Measurements from ENCODE around the gene TOM1L2.

TOM1L2 gene

GRCh38 chr17:17830740-17831207 lies 141.4 kb downstream of the TOM1L2 start:
- DNase-seq = no peak

GRCh38 chr17:17830269-17830567 lies 142.0 kb downstream of the TOM1L2 start:
- DNase-seq = no peak

GRCh38 chr17:17827826-17828621 lies 144.2 kb downstream of the TOM1L2 start:
- no peak for DNase-seq

- DNase-seq = no peak
These were observed 145.0 kb downstream of the TOM1L2 start for GRCh38 chr17:17826942-17827785.

- DNase-seq = no peak
These were observed 145.9 kb downstream of the TOM1L2 start for GRCh38 chr17:17826342-17826713.

- no peak for DNase-seq
These were observed 147.2 kb downstream of the TOM1L2 start for GRCh38 chr17:17824783-17825614.

- DNase-seq = no peak
These were observed 147.9 kb downstream of the TOM1L2 start for GRCh38 chr17:17824119-17824782.

- peak; percentile 24 to 80 (median 66) for DNase-seq
These were observed 148.6 kb downstream of the TOM1L2 start for GRCh38 chr17:17823433-17824118.

- DNase-seq = no peak
These were observed 149.6 kb downstream of the TOM1L2 start for GRCh38 chr17:17822616-17823015.

- no peak for DNase-seq
These were observed 150.0 kb downstream of the TOM1L2 start for GRCh38 chr17:17822189-17822588.

- DNase-seq = no peak
These were observed 151.6 kb downstream of the TOM1L2 start for GRCh38 chr17:17820463-17821158.

GRCh38 chr17:17820046-17820445 lies 152.2 kb downstream of the TOM1L2 start:
- DNase-seq = no peak

- peak in 3 of 4 experiments; percentile 14 to 52 (median 34) for DNase-seq
These were observed 152.6 kb downstream of the TOM1L2 start for GRCh38 chr17:17819561-17819995.

GRCh38 chr17:17819111-17819510 lies 153.1 kb downstream of the TOM1L2 start:
- no peak for DNase-seq

- DNase-seq = no peak
These were observed 154.1 kb downstream of the TOM1L2 start for GRCh38 chr17:17818088-17818526.

- DNase-seq = no peak
These were observed 154.7 kb downstream of the TOM1L2 start for GRCh38 chr17:17817552-17817947.

GRCh38 chr17:17816831-17817551 lies 155.2 kb downstream of the TOM1L2 start:
- no peak for DNase-seq

- no peak for DNase-seq
These were observed 155.9 kb downstream of the TOM1L2 start for GRCh38 chr17:17816240-17816814.

GRCh38 chr17:17815436-17816200 lies 156.6 kb downstream of the TOM1L2 start:
- no peak for DNase-seq

Data from activated CD4-positive, CD25-positive, alpha-beta regulatory T cell (primary cell).